Hepatocyte (in vitro differentiated cells): ENCODE results near the gene NUPR1. TPM values are rescaled to one million over a fixed set of nuclear protein-coding genes. Genes with fewer than 3 reads are reported as not detected.

Experiments
- DNase-seq: peaks from one replicate; pipeline ENCODE4 v3.0.0-alpha.2; 2016; ENCODE audit warnings: low spot score
- H2AFZ ChIP-seq: fragments of 200-600 bp; sonication (generic); 2 replicates; pipeline ENCODE4 v1.6.0; 2016; ENCODE audit warnings: antibody characterized with exemption, mild to moderate bottlenecking
- H3K27ac ChIP-seq: fragments of 200-600 bp; sonication (generic); 2 replicates; pipeline ENCODE4 v1.5.1; 2016; ENCODE audit warnings: mild to moderate bottlenecking
- H3K27me3 ChIP-seq: fragments of 200-600 bp; sonication (generic); 2 replicates; pipeline ENCODE4 v1.6.1; 2016
- H3K36me3 ChIP-seq: fragments of 200-600 bp; sonication (generic); replicated peaks from 2 replicates; pipeline ENCODE4 v1.5.1; 2016; ENCODE audit warnings: low read depth; ENCODE audit not compliant: insufficient read depth
- H3K4me1 ChIP-seq: fragments of 200-600 bp; sonication (generic); 2 replicates; pipeline ENCODE4 v1.5.1; 2016; ENCODE audit warnings: mild to moderate bottlenecking, moderate library complexity; ENCODE audit not compliant: insufficient read depth
- H3K4me2 ChIP-seq: fragments of 200-600 bp; sonication (generic); 2 replicates; pipeline ENCODE4 v1.6.0; 2016
- H3K4me3 ChIP-seq: fragments of 200-600 bp; sonication (generic); 2 replicates; pipeline ENCODE4 v1.5.1; 2016; ENCODE audit warnings: mild to moderate bottlenecking
- H3K79me2 ChIP-seq: fragments of 200-600 bp; sonication (generic); 2 replicates; pipeline ENCODE4 v1.6.0; 2017; ENCODE audit warnings: mild to moderate bottlenecking
- H3K9me2 ChIP-seq: fragments of 200-600 bp; sonication (generic); replicated peaks from 2 replicates; pipeline ENCODE4 v1.6.0; 2017; ENCODE audit warnings: mild to moderate bottlenecking; ENCODE audit not compliant: insufficient read depth
- H3K9me3 ChIP-seq: fragments of 200-600 bp; sonication (generic); 2 replicates; pipeline ENCODE4 v1.5.1; 2016; ENCODE audit warnings: low read depth, mild to moderate bottlenecking
- H4K20me1 ChIP-seq: fragments of 200-600 bp; sonication (generic); 2 replicates; pipeline ENCODE4 v1.6.0; 2016; ENCODE audit warnings: mild to moderate bottlenecking; ENCODE audit not compliant: insufficient read depth, poor library complexity, severe bottlenecking
- EZH2 ChIP-seq: fragments of 200-600 bp; sonication (generic); IDR thresholded peaks from 2 replicates; pipeline ENCODE4 v1.6.1; 2016; ENCODE audit warnings: antibody characterized with exemption, mild to moderate bottlenecking, borderline replicate concordance
- EZH2phosphoT487 ChIP-seq: fragments of 200-600 bp; sonication (generic); IDR thresholded peaks from one replicate; pipeline ENCODE4 v1.6.1; 2018; ENCODE audit warnings: antibody characterized with exemption, mild to moderate bottlenecking, low read depth, moderate library complexity; ENCODE audit not compliant: unreplicated experiment, severe bottlenecking
- WGBS: methylation state at CpG from one replicate; pipeline ENCODE4 v1.1.6; 2016; ENCODE audit warnings: low lambda C conversion rate; ENCODE audit errors: missing lambda C conversion rate; 5-methylcytosine and 5-hydroxymethylcytosine counted together
- polyA plus RNA-seq: library from polyadenylated mRNA; unstranded; fragments of >200 nt; fragmentation: Nextera tagmentation; extraction: Ambion mirVana; gene quantifications from 2 replicates; pipeline ENCODE4 v1.2.1, GENCODE V29; 2016
- total RNA-seq: library from RNA; depleted of rRNA; stranded (reverse); fragments of >200 nt; gene quantifications from 2 replicates; pipeline ENCODE4 v1.2.3, GENCODE V29; 2014
- TF ChIP-seq, protein P1 (sequence below): fragments of 200-600 bp; sonication (generic); IDR thresholded peaks from 2 replicates; pipeline ENCODE4 v1.5.1; 2016; ENCODE audit warnings: antibody characterized with exemption, mild to moderate bottlenecking; ENCODE audit not compliant: poor library complexity

Gene NUPR1
- total and polyA plus RNA-seq, 2 experiments from 2014 or later: 18.0 to 130 TPM

- H3K4me3 ChIP-seq: no peak within 1 kb of the TSS
- H3K36me3 ChIP-seq: no peaks in the 10 kb centered on the region
- H4K20me1 ChIP-seq: no peaks in the 10 kb centered on the region
- H3K9me2 ChIP-seq: no peaks in the 10 kb centered on the region
- no peaks in the 10 kb centered on the region for H3K27me3 ChIP-seq
- no peak within 1 kb of the TSS for H3K27ac ChIP-seq
- no peaks in the 10 kb centered on the region for H3K4me1 ChIP-seq
- 81% methylated on average over 12 of the region's 12 CpGs for WGBS
- no peak for TF ChIP-seq EZH2
- TF ChIP-seq, protein P1, sequence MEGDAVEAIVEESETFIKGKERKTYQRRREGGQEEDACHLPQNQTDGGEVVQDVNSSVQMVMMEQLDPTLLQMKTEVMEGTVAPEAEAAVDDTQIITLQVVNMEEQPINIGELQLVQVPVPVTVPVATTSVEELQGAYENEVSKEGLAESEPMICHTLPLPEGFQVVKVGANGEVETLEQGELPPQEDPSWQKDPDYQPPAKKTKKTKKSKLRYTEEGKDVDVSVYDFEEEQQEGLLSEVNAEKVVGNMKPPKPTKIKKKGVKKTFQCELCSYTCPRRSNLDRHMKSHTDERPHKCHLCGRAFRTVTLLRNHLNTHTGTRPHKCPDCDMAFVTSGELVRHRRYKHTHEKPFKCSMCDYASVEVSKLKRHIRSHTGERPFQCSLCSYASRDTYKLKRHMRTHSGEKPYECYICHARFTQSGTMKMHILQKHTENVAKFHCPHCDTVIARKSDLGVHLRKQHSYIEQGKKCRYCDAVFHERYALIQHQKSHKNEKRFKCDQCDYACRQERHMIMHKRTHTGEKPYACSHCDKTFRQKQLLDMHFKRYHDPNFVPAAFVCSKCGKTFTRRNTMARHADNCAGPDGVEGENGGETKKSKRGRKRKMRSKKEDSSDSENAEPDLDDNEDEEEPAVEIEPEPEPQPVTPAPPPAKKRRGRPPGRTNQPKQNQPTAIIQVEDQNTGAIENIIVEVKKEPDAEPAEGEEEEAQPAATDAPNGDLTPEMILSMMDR: no peak
- no peak for TF ChIP-seq EZH2phosphoT487
- H3K79me2 ChIP-seq: peaks cover 10% of the 10 kb centered on the region
- H2AFZ ChIP-seq: no peak within 1 kb of the TSS
- H3K4me2 ChIP-seq: no peak within 1 kb of the TSS
- DNase-seq: no peak
- no peaks in the 10 kb centered on the region for H3K9me3 ChIP-seq
These were observed 44.5 kb downstream of the NUPR1 start, which contains the start of gene APOBR for GRCh38 chr16:28494121-28494851. TSS of gene APOBR (plus strand) at chr16:28494643. CDS start at chr16:28494682, 39 bp downstream.

GRCh38 chr16:28492511-28492910 is 46.3 kb downstream of the NUPR1 start:
- no peaks in the 10 kb centered on the region for H4K20me1 ChIP-seq
- no peak for DNase-seq
- TF ChIP-seq, protein P1: no peak
- TF ChIP-seq EZH2: no peak
- TF ChIP-seq EZH2phosphoT487: no peak
- H3K79me2 ChIP-seq: peaks cover 10% of the 10 kb centered on the region
- WGBS: 53% methylated on average over 4 of the region's 4 CpGs
- peak overlapping the region; percentile 76 for H3K4me2 ChIP-seq
- no peaks in the 10 kb centered on the region for H3K9me3 ChIP-seq
- H3K4me3 ChIP-seq: no peak overlapping the region
- H3K27me3 ChIP-seq: no peaks in the 10 kb centered on the region
- no peaks in the 10 kb centered on the region for H3K9me2 ChIP-seq
- peak overlapping the region; percentile 96 for H3K27ac ChIP-seq
- no peaks in the 10 kb centered on the region for H3K36me3 ChIP-seq
- peak overlapping the region; percentile 100 for H2AFZ ChIP-seq
- H3K4me1 ChIP-seq: no peaks in the 10 kb centered on the region

DNA sequence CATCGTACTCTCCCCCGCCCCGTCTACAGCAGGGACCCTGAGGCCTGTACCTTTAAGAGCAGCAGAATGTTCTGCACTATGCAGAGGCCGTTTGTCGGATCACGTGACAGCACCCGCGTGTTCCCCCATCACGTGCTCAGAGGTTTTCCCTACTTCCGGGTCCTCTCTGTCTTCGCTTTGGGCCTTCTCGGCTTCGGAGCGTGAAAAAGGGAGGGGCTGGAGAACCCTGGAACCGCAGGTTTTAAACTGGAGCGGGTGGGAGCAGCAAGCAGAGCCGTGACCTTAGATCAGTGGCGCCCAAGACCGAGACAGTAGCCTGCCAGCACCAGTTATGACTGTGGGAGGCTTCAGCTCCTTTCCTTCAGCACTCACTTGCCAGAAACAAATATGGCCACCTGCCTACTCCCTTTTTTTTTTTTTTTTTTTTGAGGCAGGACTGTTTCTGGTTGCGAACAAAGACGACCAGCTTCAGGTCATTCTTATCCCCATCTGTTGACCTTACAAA is 46.8 kb downstream of the NUPR1 start, which contains the start of gene CLN3:
Gene CLN3, minus strand, starts transcription at position 105 of the 505 bp plus-strand sequence. CDS start 315 bp downstream, outside the sequence.
- Histone ChIP-seq H3K9me2 (no peaks in the 10 kb centered on the region), H3K27me3 (no peaks in the 10 kb centered on the region), H3K36me3 (no peaks in the 10 kb centered on the region), H3K79me2 (peaks cover 10% of the 10 kb centered on the region), H3K4me3 (peak within 1 kb of the TSS; percentile 82), H3K27ac (peak within 1 kb of the TSS; percentile 96), H2AFZ (peak within 1 kb of the TSS; percentile 100), H3K4me2 (peak within 1 kb of the TSS; percentile 76), H3K9me3 (no peaks in the 10 kb centered on the region), H4K20me1 (no peaks in the 10 kb centered on the region), H3K4me1 (no peaks in the 10 kb centered on the region)
- TF ChIP-seq EZH2phosphoT487 (no peak), EZH2 (no peak)
- TF ChIP-seq, protein P1: no peak
- WGBS: 2% methylated on average over 21 of the region's 21 CpGs
- peak; percentile 96 for DNase-seq
